GM19463 (cell line): ENCODE data around the gene MRPL54.

Source experiments
- ATAC-seq: cut with Tn5 transposase; IDR thresholded peaks from one replicate; pipeline ENCODE4 v1.9.1; 2021; ENCODE audit warnings: mild to moderate bottlenecking, moderate library complexity; ENCODE audit not compliant: unreplicated experiment

MRPL54 gene

DNA sequence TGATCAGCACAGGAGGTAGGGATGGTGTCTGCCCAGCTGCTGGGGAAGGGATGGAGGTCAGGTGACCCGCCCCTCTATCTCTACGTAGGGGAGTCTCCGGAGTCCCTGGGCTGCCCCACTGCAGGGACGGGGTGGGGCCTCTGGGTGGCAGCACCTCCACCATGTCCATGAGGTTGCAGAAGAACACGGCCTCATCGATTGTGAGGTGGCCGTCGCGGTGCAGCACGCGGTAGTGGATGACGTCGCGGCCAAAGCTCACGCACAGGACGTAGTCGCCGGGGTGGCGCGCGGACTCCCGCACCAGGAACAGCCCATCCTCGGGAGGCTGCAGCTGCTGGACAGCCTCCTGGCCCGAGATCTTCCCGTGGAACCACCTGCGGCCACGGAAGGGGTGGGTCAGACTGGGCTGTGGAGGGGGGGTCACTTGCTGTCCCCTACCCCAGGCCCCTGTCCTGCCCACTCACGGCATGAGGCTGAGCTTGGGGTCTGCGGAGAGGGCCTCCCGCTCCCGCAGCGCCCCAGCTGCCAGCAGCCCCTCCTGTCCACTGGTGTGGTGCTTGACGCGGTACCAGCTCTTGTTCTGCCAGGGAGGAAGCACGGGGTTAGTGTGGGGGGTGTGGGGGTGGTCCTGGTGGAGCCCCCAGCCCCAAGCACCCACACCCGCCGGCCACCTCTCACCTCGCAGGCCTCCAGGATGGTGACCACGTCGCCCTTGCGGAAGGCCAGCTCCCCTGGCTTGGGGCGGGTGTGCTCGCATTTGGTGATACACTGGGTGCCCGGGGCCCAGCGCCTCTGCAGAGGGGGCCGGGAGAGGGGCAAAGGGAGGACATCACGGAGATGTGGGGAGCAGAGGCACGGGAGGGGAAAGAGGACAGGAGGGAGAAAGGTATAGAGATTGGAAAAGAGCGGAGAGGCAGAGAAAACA lies 21.4 kb downstream of the MRPL54 start:
- ATAC-seq: no peak

DNA sequence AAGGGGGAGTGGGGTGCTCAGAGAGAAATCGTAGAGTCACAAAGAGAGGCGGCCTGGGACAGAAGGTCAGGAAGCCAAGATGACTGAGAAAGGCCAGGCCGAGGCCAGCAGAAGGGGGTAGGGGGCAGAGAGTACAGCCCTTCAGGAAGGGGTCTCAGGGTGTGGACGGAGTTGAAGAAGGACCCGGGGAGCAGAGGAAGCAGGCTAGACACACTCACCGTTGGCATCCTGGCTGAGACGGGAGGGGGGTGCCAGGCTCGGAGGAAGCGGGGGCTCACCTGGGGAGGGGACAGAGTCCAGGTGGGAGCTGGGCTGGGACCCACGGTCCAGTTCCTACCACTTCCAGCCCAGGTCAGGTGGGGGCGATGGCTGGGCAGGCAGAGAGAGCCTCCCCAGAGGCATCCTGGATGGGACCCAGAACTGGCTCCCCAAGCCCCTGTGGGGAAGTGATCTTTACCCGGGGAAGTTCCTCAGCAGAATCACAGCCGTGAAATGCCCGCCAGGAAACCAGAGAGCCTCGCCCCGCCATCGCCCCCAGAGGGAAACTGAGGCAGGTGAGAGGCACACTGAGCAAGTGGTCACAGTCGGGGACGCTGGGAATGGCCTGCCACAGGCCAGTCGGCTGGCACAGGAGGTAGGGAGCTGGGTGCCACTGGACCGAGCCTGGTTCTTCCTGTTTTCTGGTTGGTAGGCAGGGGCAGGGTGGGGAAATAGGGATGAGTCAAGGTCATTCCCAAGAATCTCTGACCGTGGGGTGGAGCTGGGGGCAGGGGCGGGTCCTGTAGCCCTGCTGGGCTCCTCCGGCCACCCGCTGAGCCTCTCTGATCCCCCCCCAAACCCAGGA lies 22.3 kb downstream of the MRPL54 start:
- no peak for ATAC-seq

DNA sequence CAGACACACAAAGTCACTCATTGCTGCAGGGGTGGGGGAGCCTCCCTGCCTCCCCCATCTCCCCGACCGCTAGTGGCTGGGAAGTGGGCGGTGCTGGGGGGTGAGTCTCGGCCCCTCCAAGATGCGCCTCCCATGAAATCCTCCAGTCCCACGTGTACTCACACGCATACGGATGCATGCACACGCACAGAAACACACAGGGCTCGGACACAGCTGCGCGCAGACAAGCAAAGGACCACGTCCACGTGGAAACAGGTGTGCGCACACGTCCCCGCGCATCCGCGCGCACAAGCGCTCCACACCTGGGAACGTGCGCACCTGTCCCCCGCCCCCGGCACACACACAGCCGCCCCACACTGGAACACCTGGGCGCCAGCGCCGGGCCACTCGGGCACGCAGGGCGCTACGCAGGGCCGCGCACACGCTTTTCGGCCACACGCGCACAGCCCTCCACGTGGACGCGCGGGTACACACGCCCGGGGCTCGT lies 23.0 kb downstream of the MRPL54 start:
- no peak for ATAC-seq

DNA sequence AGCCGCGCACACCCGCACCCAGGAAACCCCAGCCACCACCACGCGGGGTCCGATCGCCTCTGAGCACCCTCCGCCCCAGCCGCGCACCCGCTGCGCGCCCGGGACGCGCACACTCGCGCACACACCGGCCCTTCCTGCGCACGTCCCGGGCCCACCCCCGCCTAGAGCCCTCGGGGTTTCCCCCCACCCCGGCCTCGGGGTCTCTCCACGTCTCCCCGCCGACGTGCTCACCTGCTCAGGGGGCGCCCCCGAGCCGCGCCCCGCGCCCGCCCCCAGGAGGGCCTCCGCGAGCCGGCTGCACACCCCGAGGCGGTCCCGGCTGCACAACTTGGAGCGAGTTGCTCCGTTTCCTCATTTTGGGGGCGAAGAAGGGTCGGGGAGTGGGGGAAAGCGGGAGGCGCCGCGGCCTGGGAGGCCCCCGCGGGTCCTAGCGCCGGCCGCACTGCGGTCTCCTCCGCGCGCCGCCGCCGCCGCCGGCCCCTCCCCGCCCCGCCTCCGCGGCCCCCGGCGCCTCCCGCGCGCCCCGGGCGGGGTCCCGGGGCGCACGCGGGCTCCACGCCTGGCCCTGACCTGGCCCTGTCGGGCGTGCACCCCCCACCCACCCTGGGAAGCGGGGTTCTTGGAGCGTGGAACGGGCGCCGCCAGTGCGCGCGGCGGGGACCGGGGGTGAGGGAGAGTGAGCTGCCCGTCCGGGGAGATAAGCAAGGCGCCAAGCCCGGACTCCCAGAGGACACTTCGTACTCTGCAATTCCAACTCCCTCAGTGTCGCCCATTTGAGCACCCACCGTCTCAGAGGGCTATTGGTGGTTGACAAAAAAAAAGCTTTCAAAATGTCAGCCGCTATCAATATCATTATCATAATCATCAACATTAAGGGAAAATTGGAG lies 23.7 kb downstream of the MRPL54 start, which contains the start of gene MATK:
MATK (minus strand) TSS at position 444 of the 887 bp plus-strand sequence. CDS start 1,246 bp downstream, outside the sequence.
- ATAC-seq: no peak

GRCh38 chr19:3788996-3789778 lies 26.7 kb downstream of the MRPL54 start:
- ATAC-seq: no peak

DNA sequence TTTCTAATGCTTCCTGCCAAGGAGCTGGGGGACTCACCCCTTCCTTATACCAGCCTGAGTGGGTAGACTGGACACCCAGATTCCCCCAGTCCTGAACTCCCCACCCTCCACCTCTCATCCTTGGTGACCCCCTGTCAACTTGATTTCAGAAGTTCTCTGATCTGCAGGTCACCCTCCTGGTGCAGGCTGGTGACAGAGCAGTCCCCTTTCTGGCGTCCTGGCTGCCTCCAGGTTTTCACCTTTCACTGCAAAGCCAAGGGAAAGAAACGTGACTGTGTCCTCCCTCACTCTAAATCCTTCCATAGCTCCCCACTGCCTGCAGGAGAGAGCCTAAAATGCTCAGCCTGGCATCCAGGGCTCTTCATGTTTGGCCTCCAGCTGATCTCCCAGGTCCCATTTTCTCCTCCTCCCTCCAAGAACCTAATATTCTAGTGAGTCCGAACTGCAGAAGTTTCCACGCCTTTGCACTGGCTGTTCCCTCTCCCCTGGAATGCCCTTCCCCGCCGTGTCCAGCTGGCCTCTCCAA lies 27.8 kb downstream of the MRPL54 start:
- no peak for ATAC-seq

- ATAC-seq: no peak
Observed at GRCh38 chr19:3790941-3791340, 28.5 kb downstream of the MRPL54 start.

- ATAC-seq: no peak
Observed at GRCh38 chr19:3792114-3792513, 29.6 kb downstream of the MRPL54 start.

GRCh38 chr19:3793799-3794198 lies 31.3 kb downstream of the MRPL54 start:
- no peak for ATAC-seq

DNA sequence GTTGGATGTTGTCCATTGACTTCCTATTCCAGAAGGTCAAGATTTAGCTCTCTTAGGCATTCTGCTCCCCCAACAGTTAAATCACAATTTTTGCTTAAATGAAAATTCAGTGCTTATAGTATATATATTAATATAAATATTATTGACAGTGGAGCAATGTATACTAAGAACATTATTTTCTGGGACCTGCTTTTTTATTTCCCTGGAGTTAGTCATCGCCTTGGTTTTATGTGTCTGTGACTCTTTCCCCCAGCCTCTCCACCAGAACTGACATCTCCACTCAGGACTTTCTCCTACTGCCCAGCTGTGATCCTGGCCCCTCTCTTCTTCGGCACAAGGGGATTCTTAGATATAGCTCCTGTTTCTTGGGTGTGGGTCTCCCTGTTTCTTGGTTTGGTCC lies 33.9 kb downstream of the MRPL54 start:
- no peak for ATAC-seq

DNA sequence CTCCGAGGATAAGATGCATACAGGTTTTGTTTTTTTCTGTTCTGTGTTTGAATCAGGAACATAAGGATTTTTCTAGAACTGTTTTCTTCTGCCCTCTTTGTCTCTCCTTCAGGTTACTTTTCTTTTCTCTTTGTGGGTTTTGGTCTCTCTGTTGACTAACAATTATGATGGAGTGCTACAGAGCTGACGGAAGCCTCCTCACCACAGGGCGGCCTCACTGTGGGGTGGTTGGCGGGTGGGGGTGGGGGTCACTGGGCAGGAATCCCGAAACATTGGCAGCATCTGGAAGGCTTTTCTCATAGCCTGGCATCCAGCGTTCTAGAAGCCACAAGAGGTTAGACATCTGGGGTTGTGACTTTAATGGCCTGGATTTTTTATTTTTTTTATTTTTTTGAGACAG lies 35.7 kb downstream of the MRPL54 start:
- ATAC-seq: no peak

GRCh38 chr19:3800996-3801395 lies 38.5 kb downstream of the MRPL54 start:
- ATAC-seq: no peak

- no peak for ATAC-seq
Observed at GRCh38 chr19:3801412-3802096, 39.1 kb downstream of the MRPL54 start.

DNA sequence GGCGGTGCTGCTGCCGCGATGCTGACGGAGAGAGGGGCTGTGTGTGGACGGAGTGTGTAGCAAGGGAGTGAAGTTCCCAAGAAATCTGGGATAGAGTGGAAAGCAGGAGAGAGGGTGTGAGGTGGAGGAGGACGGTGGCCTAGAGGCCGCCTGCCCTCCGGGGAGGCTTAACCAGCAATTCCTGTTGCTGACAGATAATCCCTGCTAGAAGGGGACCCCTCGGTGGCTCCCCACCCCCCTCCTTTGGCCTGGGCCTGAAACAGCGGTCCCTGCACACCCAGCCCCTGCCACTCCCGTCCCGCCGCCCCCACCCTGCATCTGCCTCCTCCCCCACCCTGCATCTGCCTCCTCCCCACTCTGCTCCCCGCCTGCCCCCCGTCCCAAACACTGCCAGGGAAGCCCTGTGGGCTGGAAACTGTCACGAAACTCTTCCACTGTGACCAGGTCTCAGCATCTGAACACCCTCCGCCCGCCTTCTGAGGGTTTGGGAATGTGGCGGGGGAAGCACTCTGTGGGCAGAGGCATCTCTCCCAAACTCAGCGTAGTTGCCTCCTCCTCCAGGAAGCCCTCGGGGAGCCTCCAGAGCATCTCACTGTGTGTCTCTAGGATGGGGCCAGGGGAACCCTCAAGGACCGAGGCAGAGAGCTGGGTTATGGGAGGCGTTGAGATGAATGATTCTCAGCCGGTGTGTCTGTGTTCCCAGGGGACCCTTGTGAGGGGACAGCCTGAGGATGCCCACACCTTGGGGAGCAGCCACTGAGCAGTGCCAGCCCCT lies 40.8 kb downstream of the MRPL54 start:
- no peak for ATAC-seq

DNA sequence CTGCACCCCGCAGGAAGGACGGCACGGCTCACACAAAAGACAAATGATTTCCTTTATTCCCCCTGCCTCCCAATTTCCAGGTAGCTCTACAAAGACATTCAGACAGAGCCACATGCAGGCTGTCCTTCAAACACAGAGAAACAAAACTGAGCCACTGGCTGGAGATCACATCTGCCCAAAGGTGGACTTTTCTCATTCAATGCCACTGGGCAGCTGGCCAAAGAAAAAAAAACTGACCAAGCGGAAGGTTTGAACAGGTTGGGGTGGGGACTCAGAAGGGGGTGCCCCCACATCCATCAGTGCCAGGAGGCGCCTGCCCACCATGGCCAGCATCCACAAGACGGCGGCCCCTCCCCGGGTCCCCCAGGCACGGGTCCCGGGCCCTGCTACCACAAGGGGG lies 41.5 kb downstream of the MRPL54 start:
- ATAC-seq: no peak

- no peak for ATAC-seq
Observed at GRCh38 chr19:3804429-3804828, 41.9 kb downstream of the MRPL54 start.

DNA sequence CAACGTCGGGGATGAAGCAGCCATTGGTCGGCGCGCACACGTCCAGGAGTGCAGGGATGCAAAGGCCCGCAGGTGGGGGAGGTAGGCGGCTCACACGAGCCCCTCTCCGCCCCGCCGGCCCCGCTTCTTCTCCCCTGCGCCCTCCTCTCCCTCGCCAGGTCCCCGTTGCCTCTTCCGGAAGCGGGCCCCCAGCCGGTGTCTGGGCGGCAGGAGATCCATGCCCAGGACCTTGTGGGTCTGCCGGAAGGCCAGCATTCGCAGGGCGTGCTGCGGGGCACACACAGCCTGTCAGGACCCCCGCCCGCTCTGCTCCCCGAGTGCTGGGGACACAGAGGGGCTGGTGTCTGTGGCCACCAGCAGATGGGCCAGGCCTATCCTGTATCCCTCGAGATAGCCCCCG lies 43.4 kb downstream of the MRPL54 start:
- no peak for ATAC-seq

- ATAC-seq: no peak
Observed at GRCh38 chr19:3807131-3807480, 44.6 kb downstream of the MRPL54 start.
